HG02840 (cell line): ENCODE measurements around the gene ITGB3.
"Not testable (repeated sequence)": the region's sequence is repeated elsewhere in the genome, so short reads cannot be mapped to it uniquely, and the experiment has no call there.

Experiments
- ATAC-seq: cut with Tn5 transposase; IDR thresholded peaks from one replicate; pipeline ENCODE4 v1.9.1; 2021; ENCODE audit warnings: mild to moderate bottlenecking, moderate library complexity, moderate number of reproducible peaks; ENCODE audit not compliant: unreplicated experiment, low FRiP score

Gene ITGB3

GRCh38 chr17:47243737-47244598 is 9.7 kb upstream of the ITGB3 start:
- no peak for ATAC-seq

GRCh38 chr17:47244697-47245096 is 8.9 kb upstream of the ITGB3 start:
- ATAC-seq = no peak

GRCh38 chr17:47246120-47246519 is 7.5 kb upstream of the ITGB3 start:
- no peak for ATAC-seq

DNA sequence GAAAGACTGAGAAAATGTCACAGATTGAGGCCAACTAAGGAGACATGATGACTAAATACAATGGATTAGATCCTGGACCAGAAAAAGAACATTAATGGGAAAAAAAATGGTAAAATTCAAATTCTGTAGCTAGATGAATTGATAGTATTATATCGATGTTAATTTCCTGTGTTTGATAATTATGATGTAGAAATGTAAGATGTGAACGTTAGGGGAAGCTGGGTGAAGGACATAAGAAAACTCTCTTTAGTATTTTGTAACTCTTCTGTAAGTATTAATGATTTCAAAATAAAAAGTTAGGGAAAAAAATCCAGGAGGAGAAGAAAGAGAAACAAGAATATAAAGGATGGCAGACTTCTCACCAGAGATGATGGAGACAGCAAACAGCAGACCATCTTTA is 2.8 kb upstream of the ITGB3 start:
- ATAC-seq = no peak

- no peak for ATAC-seq
These were observed 2.1 kb upstream of the ITGB3 start for GRCh38 chr17:47251421-47251940.

- no peak for ATAC-seq
These were observed 1.4 kb upstream of the ITGB3 start for GRCh38 chr17:47252209-47252608.

- ATAC-seq = no peak
These were observed 688 bp upstream of the ITGB3 start for GRCh38 chr17:47252766-47253512.

DNA sequence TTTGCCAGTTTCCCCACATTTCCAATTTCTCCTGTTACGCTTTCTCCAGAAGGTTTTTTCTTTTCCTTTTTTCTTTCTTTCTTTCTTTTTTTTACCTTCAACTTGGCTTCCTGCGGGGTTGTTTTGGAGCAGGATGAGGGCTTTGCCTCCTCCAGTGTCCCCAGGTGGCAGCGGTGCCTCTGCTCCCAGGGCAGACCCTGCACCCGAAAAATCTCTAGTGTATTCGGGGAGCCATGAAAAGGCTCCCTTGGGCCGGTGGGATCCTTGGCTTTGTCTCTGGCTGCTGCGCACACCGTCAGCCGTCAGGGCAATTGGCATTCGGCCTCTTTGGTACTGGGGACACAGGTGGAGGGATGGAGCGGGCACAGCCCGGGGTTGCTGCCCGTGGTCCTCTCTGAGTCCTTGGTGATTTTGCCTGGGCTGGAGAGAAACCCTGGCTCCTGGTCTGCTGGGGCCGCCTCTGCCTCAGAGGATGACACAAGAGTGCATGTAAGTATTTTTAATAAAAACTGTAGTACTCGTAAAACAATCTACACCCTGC is 846 bp downstream of the ITGB3 start:
- no peak for ATAC-seq

- no peak for ATAC-seq
These were observed 4.2 kb downstream of the ITGB3 start for GRCh38 chr17:47257651-47258339.

DNA sequence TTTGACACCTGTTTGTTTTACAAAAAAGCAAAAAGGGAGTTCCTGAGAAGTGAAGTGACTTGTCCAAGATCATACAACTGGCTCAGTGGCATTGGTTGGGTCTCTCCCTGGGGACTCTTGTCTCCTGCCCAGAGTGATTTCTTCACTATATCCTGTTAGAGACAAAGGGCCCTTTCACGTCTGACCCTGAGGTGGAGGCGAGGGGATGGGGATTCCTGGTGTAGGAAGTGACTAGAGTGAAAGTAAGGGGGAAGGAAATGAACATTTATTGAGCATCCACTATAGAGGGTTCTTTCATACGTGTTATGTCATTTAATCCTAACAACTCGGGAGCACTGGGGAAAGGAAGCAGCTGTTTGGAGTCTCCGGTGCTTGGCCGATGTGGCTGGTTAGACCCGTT is 9.0 kb downstream of the ITGB3 start:
- ATAC-seq = no peak

GRCh38 chr17:47264166-47264565 is 10.5 kb downstream of the ITGB3 start:
- ATAC-seq = no peak

GRCh38 chr17:47265983-47266541 is 12.4 kb downstream of the ITGB3 start:
- ATAC-seq = no peak

DNA sequence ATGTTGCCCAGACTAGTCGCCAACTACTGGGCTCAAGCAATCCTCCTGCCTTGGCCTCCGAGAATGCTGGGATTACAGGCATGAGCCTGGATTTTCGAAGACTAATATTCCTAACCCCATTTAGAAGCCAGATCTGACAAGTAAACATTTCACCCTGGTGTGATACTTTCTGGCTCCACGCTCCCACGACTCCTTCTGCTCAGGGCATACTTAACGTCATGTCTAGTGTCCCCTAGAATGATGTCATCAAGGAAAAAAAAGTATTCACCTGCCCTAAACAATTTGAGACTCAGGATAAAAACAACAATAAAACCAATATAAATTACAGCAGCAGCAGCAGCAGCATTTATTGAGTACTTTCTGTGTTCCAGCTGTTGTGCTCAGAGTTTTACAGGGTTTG is 13.2 kb downstream of the ITGB3 start:
- ATAC-seq = no peak

DNA sequence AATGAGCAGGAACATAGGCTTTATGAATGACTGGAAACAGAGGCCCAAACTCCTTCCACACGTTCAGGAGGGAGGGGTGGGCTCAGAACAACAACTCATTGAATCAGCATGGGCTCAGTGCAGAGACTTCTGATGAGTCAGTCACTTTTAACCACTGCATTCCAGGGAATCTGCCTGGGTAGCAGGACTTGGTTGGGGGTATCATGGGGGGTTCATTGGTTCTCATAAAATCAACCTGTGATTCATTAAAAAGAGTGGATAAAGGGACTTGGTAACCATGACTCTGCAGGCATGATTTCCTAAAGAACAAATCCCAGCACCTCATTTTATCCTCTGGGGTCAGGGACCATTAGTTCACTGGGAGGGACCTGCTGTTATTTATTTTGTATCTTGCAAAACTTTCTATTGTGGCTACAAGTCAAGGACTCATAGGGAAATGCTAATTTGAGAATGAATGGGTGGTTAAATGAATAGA is 13.8 kb downstream of the ITGB3 start:
- ATAC-seq = no peak

DNA sequence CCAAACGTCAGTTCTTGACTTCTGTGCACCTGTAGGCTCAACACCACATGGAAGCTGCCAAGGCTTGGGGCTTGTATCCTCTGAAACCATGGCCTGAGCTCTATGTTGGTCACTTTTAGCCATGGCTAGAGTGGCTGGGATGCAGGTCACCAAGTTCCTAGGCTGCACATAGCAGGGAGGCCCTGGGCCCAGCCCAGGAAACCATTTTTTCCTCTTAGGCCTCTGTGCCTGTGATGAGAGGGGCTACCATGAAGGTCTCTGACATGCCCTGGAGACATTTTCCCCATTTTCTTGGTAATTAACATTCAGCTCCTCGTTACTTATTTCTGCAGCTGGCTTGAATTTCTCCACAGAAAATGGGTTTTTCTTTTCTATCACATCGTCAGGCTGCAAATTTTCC is 15.3 kb downstream of the ITGB3 start:
- ATAC-seq = not testable (repeated sequence)

- ATAC-seq = not testable (repeated sequence)
These were observed 16.1 kb downstream of the ITGB3 start for GRCh38 chr17:47269561-47270280.

DNA sequence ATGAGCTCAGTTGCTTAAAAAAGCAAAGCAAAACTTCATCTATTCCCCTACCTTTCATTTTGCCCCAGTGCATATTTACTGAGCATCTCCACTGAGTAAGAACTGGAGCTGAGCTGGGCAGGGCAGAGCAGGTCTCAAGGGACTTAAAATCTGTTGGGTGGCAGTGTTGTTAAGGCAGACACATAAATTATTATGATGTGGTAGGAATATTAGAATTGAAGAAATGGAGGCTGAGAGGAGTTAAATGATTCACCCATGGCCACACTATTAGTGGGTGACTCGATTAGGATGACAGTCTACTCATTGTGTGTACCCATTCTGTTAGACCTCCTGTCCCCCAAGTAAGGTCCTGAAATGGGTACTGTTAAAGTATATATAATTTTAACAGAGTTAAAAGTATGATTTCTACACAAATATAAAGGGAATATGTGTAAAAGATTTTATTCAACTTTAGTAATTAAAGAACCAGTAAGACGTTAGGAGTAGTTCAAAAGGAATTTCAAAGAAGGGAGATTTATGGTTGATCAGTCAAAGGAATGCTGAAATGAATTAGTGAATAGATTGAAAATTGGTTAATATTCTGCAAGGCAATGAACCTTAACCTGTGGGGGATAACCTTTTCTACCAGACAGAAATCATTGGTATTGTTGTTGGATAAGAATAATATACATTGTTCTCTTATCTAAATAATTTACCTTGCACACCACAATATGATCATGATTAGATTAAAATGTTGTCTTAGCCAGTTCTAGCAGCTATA is 17.5 kb downstream of the ITGB3 start:
- ATAC-seq = no peak

- no peak for ATAC-seq
These were observed 18.9 kb downstream of the ITGB3 start for GRCh38 chr17:47272491-47272890.

- ATAC-seq = no peak
These were observed 19.6 kb downstream of the ITGB3 start for GRCh38 chr17:47273245-47273644.
